Activated CD8-positive, alpha-beta T cell treated with anti-CD3 and anti-CD28 coated beads, Interleukin-2, amount 10 ng/mL, durations not matched to agents 7 days and 5 days (primary cell): ENCODE results near the gene JMY. TPM values are rescaled to one million over a fixed set of nuclear protein-coding genes. Genes with fewer than 3 reads are reported as not detected.
"Not testable (repeated sequence)": the region's sequence is repeated elsewhere in the genome, so short reads cannot be mapped to it uniquely, and the experiment has no call there.

Experiments used
- ATAC-seq: fragments of 150-1000 bp; cut with Tn5 transposase; one replicate; pipeline ENCODE4 v1.10.0; 2021; ENCODE audit warnings: moderate library complexity
- CTCF ChIA-PET: fragments of 350-600 bp; sonication (Branson Sonifier 250); formaldehyde crosslinking; loops from one replicate; lab custom pipeline; 2021; ENCODE audit warnings: antibody characterized with exemption; lab: Charles Lee
- POLR2A ChIA-PET: fragments of 350-600 bp; sonication (Branson Sonifier 250); formaldehyde crosslinking; loops from one replicate; lab custom pipeline; 2021; ENCODE audit warnings: antibody characterized with exemption; lab: Charles Lee
- DNase-seq: peaks from one replicate; pipeline ENCODE4 v3.0.0-alpha.2; 2020
- H3K27ac Mint-ChIP-seq: one replicate; pipeline ENCODE4 v1.8.0; 2021; ENCODE audit warnings: mild to moderate bottlenecking, mixed read lengths
- H3K27me3 Mint-ChIP-seq: one replicate; pipeline ENCODE4 v1.8.0; 2021; ENCODE audit warnings: low read depth, mixed read lengths
- H3K36me3 Mint-ChIP-seq: one replicate; pipeline ENCODE4 v1.8.0; 2021; ENCODE audit warnings: low read depth, mixed read lengths
- H3K4me1 Mint-ChIP-seq: one replicate; pipeline ENCODE4 v1.8.0; 2021; ENCODE audit warnings: low read depth, mixed read lengths
- H3K4me3 Mint-ChIP-seq: one replicate; pipeline ENCODE4 v1.8.0; 2021; ENCODE audit warnings: mild to moderate bottlenecking, mixed read lengths
- H3K9me3 Mint-ChIP-seq: one replicate; pipeline ENCODE4 v1.8.0; 2022; ENCODE audit warnings: mixed read lengths; ENCODE audit not compliant: insufficient read depth
- total RNA-seq, 2 experiments: library from RNA; stranded (reverse); gene quantifications; one replicate each; pipeline ENCODE4 v1.2.3, GENCODE V29; 2021

Gene JMY
- total RNA-seq, 2 experiments from 2014 or later, result 2.1 TPM

- Mint-ChIP-seq H3K27me3 (no peaks in the 10 kb centered on the region), H3K4me1 (peaks cover 37% of the 10 kb centered on the region), H3K36me3 (no peaks in the 10 kb centered on the region), H3K4me3 (peak overlapping the region; percentile 82), H3K9me3 (no peaks in the 10 kb centered on the region), H3K27ac (peak overlapping the region; percentile 71)
- POLR2A ChIA-PET, result interaction anchor here (0.6 to 2.7 kb wide), 2 partner anchors 21 to 276 kb away, joined by 3 to 8 read pairs; partner anchors contain the start of gene HOMER1
- peak; percentile 5 for ATAC-seq
- no peak for DNase-seq
- CTCF ChIA-PET, result interaction anchor here (1.1 to 1.3 kb wide), 2 partner anchors 12 to 274 kb away, joined by 3 to 5 read pairs; no protein-coding TSS in a partner anchor
Observed at GRCh38 chr5:79237740-79238560, 2.0 kb downstream of the JMY start.

- Mint-ChIP-seq H3K27me3 (no peaks in the 10 kb centered on the region), H3K4me1 (peaks cover 44% of the 10 kb centered on the region), H3K27ac (no peak overlapping the region), H3K4me3 (no peak overlapping the region), H3K9me3 (no peaks in the 10 kb centered on the region), H3K36me3 (no peaks in the 10 kb centered on the region)
- ATAC-seq (no peak), DNase-seq (no peak)
- CTCF ChIA-PET, result interaction anchor here (2.3 kb wide), 1 partner anchor 107 kb away, joined by 8 read pairs; no protein-coding TSS in a partner anchor
- POLR2A ChIA-PET, result no interaction called here
Observed at GRCh38 chr5:79240561-79240960, 4.6 kb downstream of the JMY start.

GRCh38 chr5:79241535-79241979 is 5.6 kb downstream of the JMY start:
- peaks cover 42% of the 10 kb centered on the region for H3K4me1 Mint-ChIP-seq
- no peak overlapping the region for H3K4me3 Mint-ChIP-seq
- H3K36me3 Mint-ChIP-seq, result no peaks in the 10 kb centered on the region
- H3K27me3 Mint-ChIP-seq, result no peaks in the 10 kb centered on the region
- DNase-seq (no peak), ATAC-seq (no peak)
- no peak overlapping the region for H3K27ac Mint-ChIP-seq
- ChIA-PET CTCF (interaction anchor here (1.4 to 2.3 kb wide), 2 partner anchors 108 kb away, joined by 4 to 8 read pairs; no protein-coding TSS in a partner anchor), POLR2A (no interaction called here)
- H3K9me3 Mint-ChIP-seq, result no peaks in the 10 kb centered on the region

- CTCF ChIA-PET, result interaction anchor here (0.6 to 1.4 kb wide), 2 partner anchors 109 to 135 kb away, joined by 4 read pairs; no protein-coding TSS in a partner anchor
- peaks cover 41% of the 10 kb centered on the region for H3K4me1 Mint-ChIP-seq
- DNase-seq (no peak), ATAC-seq (no peak)
- no peaks in the 10 kb centered on the region for H3K9me3 Mint-ChIP-seq
- H3K36me3 Mint-ChIP-seq, result no peaks in the 10 kb centered on the region
- no peaks in the 10 kb centered on the region for H3K27me3 Mint-ChIP-seq
- POLR2A ChIA-PET, result no interaction called here
- H3K4me3 Mint-ChIP-seq, result no peak overlapping the region
- no peak overlapping the region for H3K27ac Mint-ChIP-seq
Observed at GRCh38 chr5:79242242-79243039, 6.5 kb downstream of the JMY start.

DNA sequence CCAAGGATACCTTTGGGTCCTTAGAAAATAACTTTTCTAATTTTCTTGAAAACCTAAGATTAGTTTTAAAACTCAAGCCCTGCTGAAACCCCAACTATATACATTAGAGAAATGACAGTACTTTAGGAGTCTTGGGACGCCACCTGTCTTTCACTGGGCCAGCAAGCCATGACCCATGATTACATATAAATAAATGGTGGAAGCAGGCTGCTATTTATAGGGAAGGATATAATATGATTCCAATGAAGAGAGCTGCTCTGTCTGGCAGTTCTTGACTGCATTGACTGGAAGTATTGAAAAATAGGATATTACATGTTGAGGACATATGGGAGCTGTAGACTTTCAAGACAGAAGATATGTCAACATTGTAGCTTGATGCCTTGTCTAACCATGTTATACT is 7.3 kb downstream of the JMY start:
- no peak for DNase-seq
- no peaks in the 10 kb centered on the region for H3K27me3 Mint-ChIP-seq
- no peaks in the 10 kb centered on the region for H3K36me3 Mint-ChIP-seq
- no peak overlapping the region for H3K27ac Mint-ChIP-seq
- POLR2A ChIA-PET, result no interaction called here
- H3K9me3 Mint-ChIP-seq, result no peaks in the 10 kb centered on the region
- peaks cover 33% of the 10 kb centered on the region for H3K4me1 Mint-ChIP-seq
- no peak for ATAC-seq
- no peak overlapping the region for H3K4me3 Mint-ChIP-seq
- CTCF ChIA-PET, result interaction anchor here (1.4 kb wide), 1 partner anchor 110 kb away, joined by 4 read pairs; no protein-coding TSS in a partner anchor

- H3K27ac Mint-ChIP-seq, H3K36me3 Mint-ChIP-seq, ATAC-seq, H3K4me1 Mint-ChIP-seq, H3K27me3 Mint-ChIP-seq, H3K4me3 Mint-ChIP-seq, H3K9me3 Mint-ChIP-seq, POLR2A ChIA-PET: not testable (repeated sequence)
- peak; percentile 0 for DNase-seq
- CTCF ChIA-PET, result interaction anchor here (1.3 kb wide), 1 partner anchor 121 kb away, joined by 3 read pairs; no protein-coding TSS in a partner anchor
Observed at GRCh38 chr5:79254067-79254466, 18.1 kb downstream of the JMY start.

DNA sequence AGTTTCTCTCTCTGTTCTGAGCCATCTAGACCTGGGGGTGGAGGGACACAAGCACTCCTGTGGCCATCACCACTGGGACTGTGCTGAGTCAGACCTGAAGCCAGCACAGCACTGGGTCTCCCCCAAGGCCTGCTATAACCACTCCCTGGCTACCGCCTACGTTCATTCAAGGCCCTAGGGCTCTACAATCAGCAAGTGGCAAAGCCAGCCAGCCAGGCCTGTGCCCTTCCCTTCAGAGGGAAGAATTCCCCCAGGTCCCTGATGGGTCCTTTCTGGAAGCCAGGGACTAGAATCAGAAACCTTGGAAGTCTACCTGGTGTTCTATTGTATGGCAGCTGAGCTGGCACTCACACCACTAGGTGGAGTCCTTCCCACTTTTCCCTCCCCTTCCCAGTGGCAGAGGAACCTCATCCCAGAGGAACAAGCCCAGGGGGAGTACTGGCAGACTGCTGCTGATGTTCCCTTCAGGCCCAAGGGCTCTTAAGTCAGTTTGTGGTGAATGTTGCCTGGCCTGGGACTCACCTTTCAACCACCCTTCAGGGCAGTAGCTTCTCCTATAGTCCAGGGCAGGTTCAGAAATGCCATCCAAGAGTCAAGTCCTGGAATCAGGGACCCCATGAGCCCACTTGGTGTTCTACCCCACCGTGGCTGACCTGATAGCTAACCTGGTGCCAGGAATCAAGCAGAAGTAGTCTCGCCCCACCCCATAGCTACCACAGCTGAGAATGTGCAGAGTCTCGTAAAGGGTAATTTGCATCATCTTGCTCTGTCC is 20.0 kb downstream of the JMY start:
- H3K27me3 Mint-ChIP-seq, result no peaks in the 10 kb centered on the region
- DNase-seq (no peak), ATAC-seq (no peak)
- POLR2A ChIA-PET, result no interaction called here
- H3K36me3 Mint-ChIP-seq, result peaks cover 4% of the 10 kb centered on the region
- CTCF ChIA-PET, result no interaction called here
- H3K27ac Mint-ChIP-seq, result no peak overlapping the region
- H3K9me3 Mint-ChIP-seq, result no peaks in the 10 kb centered on the region
- no peak overlapping the region for H3K4me3 Mint-ChIP-seq
- H3K4me1 Mint-ChIP-seq, result no peaks in the 10 kb centered on the region

DNA sequence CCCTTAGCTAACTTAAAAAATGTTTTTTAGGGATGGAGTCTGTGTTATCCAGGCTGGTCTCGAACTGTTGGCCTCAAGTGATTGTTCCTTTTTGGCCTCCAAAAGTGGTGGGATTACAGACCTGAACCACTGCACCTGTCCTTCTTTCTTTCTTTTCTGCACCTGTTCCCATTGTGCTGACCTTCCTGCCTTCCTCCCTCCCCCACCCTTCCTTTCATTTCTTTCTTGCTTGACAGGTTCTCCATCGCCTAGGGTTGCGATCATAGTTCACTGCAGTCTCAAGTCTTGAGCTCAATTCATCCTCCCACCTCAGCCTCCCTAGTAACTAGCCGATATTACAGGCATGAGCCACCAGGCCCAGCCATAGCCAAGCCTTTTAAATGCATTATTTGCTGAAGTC is 20.6 kb downstream of the JMY start:
- H3K4me3 Mint-ChIP-seq, result no peak overlapping the region
- H3K9me3 Mint-ChIP-seq, result no peaks in the 10 kb centered on the region
- ChIA-PET POLR2A (no interaction called here), CTCF (no interaction called here)
- peaks cover 4% of the 10 kb centered on the region for H3K36me3 Mint-ChIP-seq
- DNase-seq, result no peak
- peaks cover 3% of the 10 kb centered on the region for H3K4me1 Mint-ChIP-seq
- no peak overlapping the region for H3K27ac Mint-ChIP-seq
- no peaks in the 10 kb centered on the region for H3K27me3 Mint-ChIP-seq
- no peak for ATAC-seq

DNA sequence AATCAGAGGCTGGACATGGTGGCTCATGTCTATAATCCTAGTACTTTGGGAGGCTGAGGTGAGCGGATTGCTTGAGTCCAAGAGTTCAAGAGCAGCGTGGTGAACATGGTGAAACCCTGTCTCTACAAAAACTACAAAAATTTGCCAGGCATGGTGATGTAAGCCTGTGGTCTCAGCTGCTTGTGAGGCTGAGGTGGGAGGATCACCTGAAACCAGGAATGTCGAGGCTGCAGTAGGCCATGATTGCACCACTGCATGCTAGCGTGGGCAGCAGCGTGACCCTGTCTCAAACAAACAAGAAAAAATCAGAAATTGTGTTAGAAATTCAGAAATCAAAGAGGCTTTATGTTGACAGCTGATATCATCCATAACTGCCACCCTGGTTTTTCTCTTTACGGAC is 21.4 kb downstream of the JMY start:
- H3K27me3 Mint-ChIP-seq, result no peaks in the 10 kb centered on the region
- ATAC-seq, result no peak
- DNase-seq, result no peak
- POLR2A ChIA-PET, result no interaction called here
- no peak overlapping the region for H3K4me3 Mint-ChIP-seq
- H3K4me1 Mint-ChIP-seq, result peaks cover 7% of the 10 kb centered on the region
- H3K36me3 Mint-ChIP-seq, result peaks cover 4% of the 10 kb centered on the region
- no peak overlapping the region for H3K27ac Mint-ChIP-seq
- CTCF ChIA-PET, result no interaction called here
- no peaks in the 10 kb centered on the region for H3K9me3 Mint-ChIP-seq

GRCh38 chr5:79258801-79259200 is 22.9 kb downstream of the JMY start:
- Mint-ChIP-seq H3K27ac (no peak overlapping the region), H3K4me3 (no peak overlapping the region), H3K36me3 (no peaks in the 10 kb centered on the region), H3K27me3 (no peaks in the 10 kb centered on the region), H3K9me3 (no peaks in the 10 kb centered on the region), H3K4me1 (peaks cover 18% of the 10 kb centered on the region)
- DNase-seq (no peak), ATAC-seq (no peak)
- ChIA-PET POLR2A (interaction anchor here (0.6 kb wide), 1 partner anchor 117 kb away, joined by 3 read pairs; no protein-coding TSS in a partner anchor), CTCF (interaction anchor here (1.0 kb wide), 1 partner anchor 232 kb away, joined by 3 read pairs; no protein-coding TSS in a partner anchor)

GRCh38 chr5:79259383-79259782 is 23.5 kb downstream of the JMY start:
- Mint-ChIP-seq H3K27me3 (no peaks in the 10 kb centered on the region), H3K4me1 (peaks cover 18% of the 10 kb centered on the region), H3K27ac (no peak overlapping the region), H3K9me3 (no peaks in the 10 kb centered on the region), H3K4me3 (no peak overlapping the region), H3K36me3 (no peaks in the 10 kb centered on the region)
- ATAC-seq, result no peak
- ChIA-PET POLR2A (no interaction called here), CTCF (interaction anchor here (1.0 kb wide), 1 partner anchor 233 kb away, joined by 3 read pairs; no protein-coding TSS in a partner anchor)
- no peak for DNase-seq
